DND-41 (cell line): ENCODE results near the gene SORL1-AS1.

Experiments used
- CTCF ChIP-seq: IDR thresholded peaks from 2 replicates; pipeline ENCODE4 v1.5.1; 2012; ENCODE audit warnings: borderline replicate concordance, low read length, moderate library complexity, mild to moderate bottlenecking; ENCODE audit not compliant: poor library complexity, severe bottlenecking; ENCODE audit errors: extremely low read depth
- EZH2 ChIP-seq: IDR thresholded peaks from 3 replicates; pipeline ENCODE4 v1.6.1; 2012; ENCODE audit warnings: borderline replicate concordance, low read depth, mild to moderate bottlenecking, moderate library complexity, low read length, inconsistent platforms; ENCODE audit not compliant: severe bottlenecking

DNA sequence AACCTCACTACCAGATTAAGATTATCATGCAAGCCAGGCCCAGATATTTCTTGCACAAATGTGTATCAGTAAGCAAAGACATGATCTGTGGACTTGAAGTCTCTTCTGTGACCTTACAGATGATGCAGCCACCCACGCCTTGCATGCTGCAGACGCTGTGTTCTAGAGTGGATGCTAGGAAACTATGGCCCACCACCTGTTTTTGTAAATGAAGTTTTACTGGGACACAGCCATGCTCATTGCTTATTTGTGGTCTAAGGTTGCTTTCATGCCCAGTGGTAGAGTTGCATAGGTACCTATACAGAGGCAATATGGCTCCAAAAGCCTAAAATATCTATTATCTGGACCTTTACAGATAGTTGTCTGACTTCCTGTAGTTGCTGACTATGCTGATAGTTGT, 47.5 kb upstream of the SORL1-AS1 start:
- no peak for TF ChIP-seq CTCF
- TF ChIP-seq EZH2: no peak
